HG02763 (cell line): Measurements from ENCODE around the gene PLEKHA4.

ENCODE experiments used
- ATAC-seq: cut with Tn5 transposase; IDR thresholded peaks from one replicate; pipeline ENCODE4 v1.9.1; 2021; ENCODE audit warnings: mild to moderate bottlenecking, moderate library complexity; ENCODE audit not compliant: unreplicated experiment

Gene PLEKHA4

GRCh38 chr19:48835734-48836088 is 32.7 kb downstream of the PLEKHA4 start:
- peak; percentile 69 for ATAC-seq

GRCh38 chr19:48833977-48834376 is 34.4 kb downstream of the PLEKHA4 start:
- ATAC-seq, result no peak

DNA sequence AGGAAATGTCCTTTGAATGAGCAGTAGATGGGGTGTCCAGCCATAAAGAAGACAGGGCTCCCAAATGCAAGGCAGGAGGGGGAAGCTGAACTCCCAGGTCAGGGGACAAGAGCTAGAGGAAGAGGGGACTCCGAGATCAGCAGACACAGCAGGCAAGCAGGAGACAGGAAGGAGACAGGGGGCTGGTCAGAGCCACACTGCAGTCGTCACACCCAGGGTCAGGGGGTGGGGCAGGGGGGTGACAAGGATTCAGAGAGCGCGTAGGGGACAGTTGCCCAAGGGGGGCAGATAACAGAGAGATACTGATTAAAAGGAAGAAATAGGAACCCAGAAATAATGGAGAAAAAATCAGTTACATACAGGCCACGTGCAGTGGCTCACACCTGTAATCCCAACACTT is 35.4 kb downstream of the PLEKHA4 start:
- no peak for ATAC-seq

- ATAC-seq, result no peak
These were observed 37.5 kb downstream of the PLEKHA4 start for GRCh38 chr19:48830965-48831364.

DNA sequence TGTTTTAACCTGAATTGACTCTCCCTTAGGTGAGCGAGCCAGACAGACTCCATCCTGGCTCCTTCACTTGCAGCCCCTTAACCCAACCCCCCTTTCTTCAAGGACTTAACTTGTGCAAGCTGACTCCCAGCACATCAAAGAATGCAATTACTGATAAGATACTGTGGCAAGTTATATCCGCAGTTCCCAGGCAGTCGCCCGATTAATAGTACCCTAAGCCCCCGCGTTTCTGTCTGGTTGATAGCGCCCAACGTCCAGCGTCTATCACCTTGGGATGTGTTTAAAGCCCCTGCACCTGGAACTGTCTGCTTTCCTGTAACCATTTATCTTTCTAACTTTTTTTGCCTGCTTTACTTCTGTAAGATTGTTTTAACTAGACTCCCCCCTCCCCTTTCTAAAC is 38.3 kb downstream of the PLEKHA4 start:
- ATAC-seq, result no peak

GRCh38 chr19:48826606-48827020 is 41.8 kb downstream of the PLEKHA4 start:
- ATAC-seq, result no peak

- no peak for ATAC-seq
These were observed 45.9 kb downstream of the PLEKHA4 start for GRCh38 chr19:48822514-48822913.

DNA sequence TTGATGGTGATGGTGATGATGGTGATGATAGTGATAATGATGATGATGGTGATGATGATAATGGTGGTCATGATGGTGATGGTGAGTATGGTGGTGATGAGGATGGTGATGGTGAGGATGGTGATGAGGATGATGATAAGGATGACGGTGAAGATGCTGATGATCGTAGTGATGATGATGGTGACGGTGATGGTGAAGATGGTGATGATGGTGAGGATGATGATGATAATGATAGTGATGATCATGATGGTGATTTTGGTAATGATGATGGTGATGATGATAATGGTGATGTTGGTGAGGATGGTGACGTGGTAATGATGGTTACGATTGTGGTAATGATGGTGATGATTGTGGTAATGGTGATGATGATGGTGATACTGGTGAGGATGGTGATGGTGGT is 46.8 kb downstream of the PLEKHA4 start:
- no peak for ATAC-seq

GRCh38 chr19:48819366-48819816 is 49.0 kb downstream of the PLEKHA4 start:
- ATAC-seq, result no peak

GRCh38 chr19:48818234-48818820 is 50.1 kb downstream of the PLEKHA4 start:
- ATAC-seq, result no peak

GRCh38 chr19:48817585-48818124 is 50.8 kb downstream of the PLEKHA4 start:
- ATAC-seq, result no peak

GRCh38 chr19:48815870-48816501 is 52.4 kb downstream of the PLEKHA4 start:
- ATAC-seq, result no peak

DNA sequence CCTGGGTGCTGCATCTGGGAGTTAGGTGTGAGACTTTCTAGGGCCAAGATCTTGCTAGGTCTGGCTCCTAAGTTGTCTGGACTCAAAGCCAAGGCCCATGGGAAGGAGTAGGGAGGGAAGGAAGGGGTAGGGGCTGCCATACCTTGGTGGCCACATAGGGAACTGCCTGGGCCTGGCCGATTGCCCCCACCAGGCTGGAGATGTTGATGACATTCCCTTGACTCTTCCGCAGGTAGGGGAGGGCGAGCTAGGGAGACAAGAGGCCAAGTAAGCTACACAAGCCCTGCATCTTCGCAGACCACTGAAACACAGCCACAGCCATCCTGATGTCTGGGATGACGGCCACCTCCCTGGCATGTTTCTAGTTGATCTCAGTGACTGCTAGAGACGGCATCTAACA is 53.5 kb downstream of the PLEKHA4 start:
- no peak for ATAC-seq

DNA sequence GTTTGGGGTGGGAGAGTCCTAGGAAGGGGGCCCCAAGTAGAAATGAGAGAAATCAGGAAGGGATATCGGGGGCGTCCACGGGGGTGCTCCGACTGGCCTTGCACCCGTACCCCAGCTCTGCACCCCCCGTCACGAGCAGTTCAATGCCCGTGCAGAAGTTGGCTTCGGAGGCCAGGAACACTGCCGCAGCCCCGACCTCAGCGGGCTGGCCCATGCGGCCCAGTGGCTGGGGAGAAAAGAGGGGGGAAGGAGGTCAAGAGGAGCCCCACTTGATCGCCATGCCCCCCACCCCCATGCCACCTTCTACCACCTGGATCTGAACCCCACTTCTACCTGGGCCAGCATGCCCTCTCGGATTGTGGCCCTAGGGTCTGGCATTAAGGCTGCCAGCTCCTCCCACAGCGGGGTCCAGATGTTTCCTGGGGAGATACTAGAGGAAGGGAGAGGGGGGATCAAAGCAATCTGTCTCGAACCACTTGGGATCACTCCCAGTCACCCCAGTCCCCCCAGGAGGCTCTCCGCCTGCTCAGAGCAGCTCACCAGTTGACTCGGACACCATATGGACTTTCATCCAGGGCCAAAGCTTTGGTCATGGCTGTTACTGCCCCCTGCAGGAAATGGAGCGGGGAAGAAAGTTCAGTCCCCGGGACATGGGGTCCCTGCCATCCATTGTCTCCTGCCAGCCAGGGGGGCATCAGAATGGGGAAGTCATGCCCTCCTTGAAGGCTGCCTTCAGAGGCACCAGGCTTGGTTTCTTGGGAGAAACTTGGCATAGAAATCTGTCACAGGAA is 55.1 kb downstream of the PLEKHA4 start:
- no peak for ATAC-seq

DNA sequence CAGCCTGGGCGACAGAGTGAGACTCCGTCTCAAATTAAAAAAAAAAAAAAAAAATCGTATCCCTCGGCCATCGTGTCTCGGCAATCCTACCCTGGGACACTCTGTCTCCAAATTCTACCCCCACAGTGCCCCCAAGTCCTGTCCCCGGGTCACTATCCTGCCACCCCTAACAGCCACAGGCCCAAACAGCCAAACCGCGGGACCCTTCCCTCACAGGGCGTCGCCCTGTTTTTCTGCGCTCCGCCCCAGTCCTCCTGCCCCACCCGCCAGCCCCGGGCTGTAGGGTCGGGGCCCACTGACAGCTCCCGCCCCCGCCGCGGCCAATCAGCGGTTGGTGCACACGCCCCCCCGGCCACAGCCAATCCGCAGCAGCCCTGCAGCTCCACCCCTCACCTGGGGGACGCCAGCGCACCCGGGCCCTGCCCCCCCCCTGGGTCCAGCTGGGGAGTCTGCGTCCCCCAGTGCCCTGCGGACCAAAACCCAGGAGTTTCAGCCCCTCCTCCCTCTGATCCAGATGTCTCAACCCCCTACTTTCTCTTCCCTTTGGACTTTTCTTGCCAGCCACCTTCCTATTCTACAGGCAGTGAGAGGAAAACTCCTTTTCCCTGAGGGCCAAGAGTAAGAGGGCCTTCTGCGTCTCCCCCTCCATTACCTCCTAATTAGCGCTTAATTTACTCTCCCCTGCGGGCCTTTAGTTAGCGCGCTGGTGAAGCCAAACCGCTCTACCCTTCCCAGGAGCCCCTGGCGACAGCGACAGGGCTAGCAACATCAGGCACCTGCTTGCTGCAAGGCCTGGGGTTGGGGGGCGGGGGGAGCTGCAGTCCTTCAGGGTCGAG is 56.1 kb downstream of the PLEKHA4 start:
- no peak for ATAC-seq

DNA sequence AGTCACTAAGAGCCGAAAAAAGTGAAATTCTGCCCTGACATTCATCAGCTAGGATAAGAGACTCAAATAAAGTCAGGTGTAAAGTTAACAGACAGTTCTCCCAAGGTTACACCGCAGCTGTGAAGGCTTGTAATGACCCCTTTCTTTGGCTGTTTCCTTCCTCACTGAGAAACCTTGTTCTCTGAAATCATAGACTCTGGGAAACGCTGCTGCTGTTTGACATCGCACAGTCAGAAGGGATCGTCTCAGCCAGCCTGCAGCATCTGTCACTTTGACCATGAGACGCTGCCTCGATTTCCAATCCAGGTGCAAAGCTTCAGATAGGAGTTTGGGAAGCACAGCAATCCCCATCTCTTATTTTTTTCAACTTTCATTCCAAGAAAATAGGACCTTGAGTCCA is 58.3 kb downstream of the PLEKHA4 start:
- no peak for ATAC-seq

DNA sequence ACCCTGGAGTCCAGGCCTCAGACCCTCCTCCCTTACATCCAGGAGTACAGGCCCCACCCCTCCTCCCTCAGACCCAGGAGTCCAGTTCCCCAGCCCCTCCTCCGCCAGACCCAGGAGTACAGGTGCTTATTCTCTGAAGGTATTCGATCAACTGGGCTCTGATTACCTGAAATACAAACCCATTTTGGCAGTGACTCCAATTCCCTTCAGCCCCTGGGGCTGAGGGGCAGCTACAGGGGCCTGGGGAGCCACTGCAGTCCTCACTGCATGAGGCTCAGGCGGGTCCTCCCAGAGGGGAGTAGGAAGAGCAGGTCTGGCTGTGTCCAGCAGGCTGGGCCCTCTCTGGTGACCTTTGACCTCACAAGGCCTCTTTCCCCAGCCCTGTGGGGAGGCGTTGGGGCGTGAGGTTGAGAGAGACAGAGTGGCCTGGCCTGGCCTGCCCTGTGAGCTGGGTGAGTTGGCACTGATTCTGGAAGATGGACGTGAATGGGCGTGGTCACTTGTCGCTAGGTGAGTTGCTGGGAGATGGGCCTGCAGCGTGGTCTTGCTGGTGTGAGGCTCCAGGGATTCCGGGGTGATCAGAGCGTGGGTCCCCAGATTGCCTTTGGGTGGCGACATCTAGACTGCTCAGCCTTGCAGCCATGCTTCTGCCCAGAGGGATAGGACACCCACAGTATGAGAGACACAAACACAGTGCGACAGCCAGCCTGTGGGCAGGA is 60.7 kb downstream of the PLEKHA4 start:
- no peak for ATAC-seq

GRCh38 chr19:48806818-48807589 is 61.4 kb downstream of the PLEKHA4 start:
- ATAC-seq, result no peak

DNA sequence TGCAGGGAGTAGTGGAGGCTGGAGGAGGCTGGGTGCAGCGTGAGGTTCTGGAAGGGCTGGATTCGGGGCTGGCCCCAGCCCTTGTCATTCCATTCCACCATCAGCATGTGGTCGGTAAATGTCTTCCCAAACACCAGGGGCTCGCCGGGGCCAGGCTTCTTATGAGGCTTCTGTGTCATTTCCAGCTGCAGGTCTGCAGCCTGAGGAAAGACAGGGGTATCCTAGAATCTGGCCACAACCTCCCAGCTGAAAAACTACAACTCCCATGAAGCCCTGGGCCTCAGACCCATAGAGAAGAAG is 61.9 kb downstream of the PLEKHA4 start:
- no peak for ATAC-seq

DNA sequence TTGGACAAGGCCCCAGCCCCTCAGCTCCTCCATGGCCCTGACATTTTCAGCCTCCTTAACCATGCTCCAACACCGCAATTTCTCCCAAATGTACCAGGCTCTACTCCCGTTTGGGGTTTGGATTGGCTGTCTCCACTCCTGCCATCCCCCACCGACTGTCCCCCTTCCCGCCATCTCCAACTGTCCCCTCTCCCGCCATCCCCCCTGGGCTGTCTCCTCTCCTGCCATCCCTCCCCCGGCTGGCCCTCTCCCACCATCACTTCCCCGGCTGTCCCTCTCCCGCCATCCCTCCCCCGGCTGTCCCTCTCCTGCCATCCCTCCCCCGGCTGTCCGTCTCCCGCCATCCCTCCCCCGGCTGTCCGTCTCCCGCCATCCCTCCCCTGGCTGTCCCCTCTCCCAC is 63.0 kb downstream of the PLEKHA4 start:
- ATAC-seq, result no peak
